Measurements from ENCODE around the gene RGS6.

The RGS6 gene

GRCh38 chr14:72454388-72455160 is 522.3 kb downstream of the RGS6 start:
- Histone ChIP-seq H3K27me3 (no peaks in the 10 kb centered on the region), H3K4me1 (no peaks in the 10 kb centered on the region), H3K27ac (no peak overlapping the region), H3K36me3 (peaks cover 0 to 2% (median 0%) of the 10 kb centered on the region in 3 donors), H3K9me3 (no peaks in the 10 kb centered on the region), H3K4me3 (no peak overlapping the region)
- DNase-seq: no peak
- intact Hi-C loops (cut with DNase I; ENCODE audit: low total_unique reads): no loop called here
- no peak for TF ChIP-seq CTCF (IDR thresholded peaks at IDR 0.05)

GRCh38 chr14:72457641-72458040 is 525.4 kb downstream of the RGS6 start:
- Histone ChIP-seq H3K27me3 (no peaks in the 10 kb centered on the region), H3K9me3 (no peaks in the 10 kb centered on the region), H3K27ac (no peak overlapping the region), H3K4me1 (no peaks in the 10 kb centered on the region), H3K4me3 (no peak overlapping the region), H3K36me3 (peaks cover 0 to 4% (median 0%) of the 10 kb centered on the region in 3 donors)
- no peak for DNase-seq
- no peak for TF ChIP-seq CTCF (IDR thresholded peaks at IDR 0.05)
- intact Hi-C loops (cut with DNase I; ENCODE audit: low total_unique reads): no loop called here

GRCh38 chr14:72462056-72462455 is 529.8 kb downstream of the RGS6 start:
- intact Hi-C loops (cut with DNase I; ENCODE audit: low total_unique reads): no loop called here
- no peak for TF ChIP-seq CTCF (IDR thresholded peaks at IDR 0.05)
- no peak for DNase-seq
- Histone ChIP-seq H3K36me3 (peaks cover 0 to 12% (median 10%) of the 10 kb centered on the region in 3 donors), H3K4me1 (no peaks in the 10 kb centered on the region), H3K9me3 (peaks cover 0 to 5% (median 0%) of the 10 kb centered on the region in 3 donors), H3K4me3 (no peak overlapping the region), H3K27me3 (no peaks in the 10 kb centered on the region), H3K27ac (no peak overlapping the region)

GRCh38 chr14:72463291-72463866 is 531.1 kb downstream of the RGS6 start:
- no peaks in the 10 kb centered on the region for H3K27me3 ChIP-seq
- no peak for DNase-seq
- no peaks in the 10 kb centered on the region for H3K4me1 ChIP-seq
- H3K9me3 ChIP-seq: peaks cover 0 to 5% (median 0%) of the 10 kb centered on the region in 3 donors
- peaks cover 0 to 12% (median 10%) of the 10 kb centered on the region in 3 donors for H3K36me3 ChIP-seq
- intact Hi-C loops (cut with DNase I; ENCODE audit: low total_unique reads): no loop called here
- no peak for TF ChIP-seq CTCF (IDR thresholded peaks at IDR 0.05)
- H3K4me3 ChIP-seq: no peak overlapping the region
- H3K27ac ChIP-seq: no peak overlapping the region

GRCh38 chr14:72464226-72464625 is 532.0 kb downstream of the RGS6 start:
- H3K4me3 ChIP-seq: no peak overlapping the region
- no peak for DNase-seq
- H3K9me3 ChIP-seq: peaks cover 0 to 5% (median 0%) of the 10 kb centered on the region in 3 donors
- H3K36me3 ChIP-seq: peaks cover 0 to 12% (median 10%) of the 10 kb centered on the region in 3 donors
- no peak overlapping the region for H3K27ac ChIP-seq
- TF ChIP-seq CTCF (IDR thresholded peaks at IDR 0.05): no peak
- no peaks in the 10 kb centered on the region for H3K4me1 ChIP-seq
- intact Hi-C loops (cut with DNase I; ENCODE audit: low total_unique reads): no loop called here
- H3K27me3 ChIP-seq: no peaks in the 10 kb centered on the region
